ENCODE data around the gene TBL3. TPM values are rescaled to one million over a fixed set of nuclear protein-coding genes. Genes with fewer than 3 reads are reported as not detected.

The TBL3 gene
- total and polyA plus RNA-seq, 2 of the 8 experiments (the other 6 are each of a cell fraction or from before 2014, with no cell fraction given): 65.8 to 137 TPM

- Histone ChIP-seq H3K36me3 (ENCODE audit: control insufficient read depth in 2 of 4, insufficient read depth in 4 of 4, low read length in 3 of 4) (no peaks in the 10 kb centered on the region), H2BK12ac (ENCODE audit: low read depth, low read length) (no peak overlapping the region), H2BK5ac (ENCODE audit: low read depth, low read length) (no peak overlapping the region; the same call in 1 of the 2 replicates), H3K4me3 (ENCODE audit: extremely low read depth in 1 of 4, insufficient read depth in 2 of 4, low read depth in 3 of 4, low read length in 4 of 4) (no peak overlapping the region), H3K9ac (replicated peaks in 1 of 4; ENCODE audit: extremely low read depth in 1 of 4, low read depth in 3 of 4, low read length in 3 of 4) (no peak overlapping the region), H4K5ac (ENCODE audit: insufficient read length, low read depth, low read length) (no peak overlapping the region), H2BK20ac (ENCODE audit: low read length) (no peak overlapping the region), H3K9me3 (ENCODE audit: insufficient read depth in 2 of 2, low read depth in 1 of 2, low read length in 1 of 2) (no peaks in the 10 kb centered on the region), H3K79me2 (ENCODE audit: control insufficient read depth in 1 of 2, insufficient read depth in 2 of 2, low read length in 2 of 2) (no peaks in the 10 kb centered on the region), H3K79me1 (ENCODE audit: low read depth, low read length) (no peaks in the 10 kb centered on the region), H4K8ac (ENCODE audit: extremely low read depth, insufficient read depth, low read length) (peak overlapping the region; percentile 95), H3K56ac (replicated peaks; ENCODE audit: insufficient read length, low read depth, low read length) (no peak overlapping the region), H3K18ac (ENCODE audit: extremely low read depth, low read length) (no peak overlapping the region), H2AK5ac (ENCODE audit: low read depth, low read length) (no peak overlapping the region), H3K4me2 (ENCODE audit: insufficient read depth in 1 of 2, low read depth in 2 of 2, low read length in 2 of 2) (no peak overlapping the region), H3K4me1 (replicated peaks in 1 of 4; ENCODE audit: control insufficient read depth in 3 of 4, insufficient read depth in 4 of 4, low read length in 3 of 4) (no peaks in the 10 kb centered on the region), H3K27me3 (replicated peaks in 1 of 4; ENCODE audit: control insufficient read depth in 3 of 4, extremely low read depth in 1 of 4, insufficient read depth in 3 of 4, low read length in 3 of 4) (peaks cover 0 to 2% (median 0%) of the 10 kb centered on the region in 4 experiments; a peak in 3 of 7 replicates), H4K91ac (replicated peaks; ENCODE audit: insufficient read length, low read length) (no peak overlapping the region), H2BK120ac (replicated peaks; ENCODE audit: low read depth, low read length) (no peak overlapping the region), H3K4ac (replicated peaks; ENCODE audit: insufficient read length, low read depth, low read length) (no peak overlapping the region), H3K23ac (ENCODE audit: insufficient read length) (no peak overlapping the region), H3K23me2 (ENCODE audit: low read depth, low read length) (no peaks in the 10 kb centered on the region), H3K14ac (ENCODE audit: insufficient read length) (no peak overlapping the region), H2AFZ (ENCODE audit: low read length) (no peak overlapping the region), H4K20me1 (replicated peaks in 1 of 2; ENCODE audit: control insufficient read depth in 1 of 2, insufficient read depth in 2 of 2, low read length in 2 of 2) (no peaks in the 10 kb centered on the region), H2BK15ac (ENCODE audit: low read length) (no peak overlapping the region), H3K27ac (ENCODE audit: low read depth, low read length) (no peak overlapping the region)
- FAIRE-seq: no peak
- POLR2A ChIA-PET (ENCODE audit: partially characterized antibody): interaction anchor here (1.4 to 19.8 kb wide), 4 partner anchors 10 to 201 kb away, joined by 3 to 336 read pairs (median 84); partner anchors contain the start of genes MSRB1, NDUFB10, RNF151 and RPS2
- WGBS, 2 experiments (ENCODE audit: extremely low coverage in 1 of 2, insufficient coverage in 1 of 2, insufficient read length in 1 of 2, insufficient replicate concordance in 2 of 2, low coverage in 1 of 2, low lambda C conversion rate in 2 of 2, missing lambda C conversion rate in 1 of 2): 90% methylated on average over 19 of the region's 22 CpGs; no CpG with 5 or more reads in 1 of the 2 experiments
- TF ChIP-seq CTCF (IDR thresholded peaks at IDR 0.05; ENCODE audit: control extremely low read depth in 1 of 3, insufficient read depth in 1 of 3, low read depth in 1 of 3, low read length in 3 of 3): no peak
- no peak for TF ChIP-seq CTBP2 (IDR thresholded peaks at IDR 0.05; ENCODE audit: borderline replicate concordance, insufficient read depth, insufficient read length, low read length)
- CTCF ChIA-PET (ENCODE audit: partially characterized antibody): interaction anchor here (0.8 to 6.5 kb wide), 11 partner anchors 12 to 258 kb away, joined by 3 to 62 read pairs (median 3); partner anchors contain the start of genes MSRB1 and RNF151
- DNase-seq (ENCODE audit: low read depth in 1 of 2, low spot score in 2 of 2): no peak
Measured at GRCh38 chr16:1953734-1954133, 18.1 kb upstream of the TBL3 start.

All from H1 (cell line).